ENCODE results near the gene GNE. TPM values are rescaled to one million over a fixed set of nuclear protein-coding genes. Genes with fewer than 3 reads are reported as not detected.
"Not testable (repeated sequence)": the region's sequence is repeated elsewhere in the genome, so short reads cannot be mapped to it uniquely, and the experiment has no call there.

GNE gene
- total RNA-seq, 1 experiment from 2014 or later, result 8.4 TPM

DNA sequence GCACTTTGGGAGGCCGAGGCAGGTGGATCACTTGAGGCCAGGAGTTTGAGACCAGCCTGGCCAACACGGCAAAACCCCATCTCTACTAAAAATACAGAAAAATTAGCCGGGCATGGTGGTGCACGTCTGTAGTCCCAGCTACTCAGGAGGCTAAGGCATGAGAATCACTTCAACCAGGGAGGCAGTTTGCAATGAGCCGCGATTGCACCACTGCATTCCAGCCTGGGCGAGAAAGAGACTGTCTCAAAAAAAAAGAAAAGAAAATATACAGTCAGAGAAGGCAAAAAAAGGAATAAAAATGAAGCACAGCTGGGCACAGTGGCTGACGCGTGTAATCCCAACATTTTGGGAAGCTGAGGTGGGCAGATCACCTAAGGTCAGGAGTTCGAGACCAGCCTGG is 81.8 kb downstream of the GNE start:
- CTCF ChIA-PET; H3K4me1 ChIP-seq (ENCODE audit: control insufficient read depth in 1 of 2, insufficient read depth in 2 of 2, low read length in 2 of 2): not testable (repeated sequence)

DNA sequence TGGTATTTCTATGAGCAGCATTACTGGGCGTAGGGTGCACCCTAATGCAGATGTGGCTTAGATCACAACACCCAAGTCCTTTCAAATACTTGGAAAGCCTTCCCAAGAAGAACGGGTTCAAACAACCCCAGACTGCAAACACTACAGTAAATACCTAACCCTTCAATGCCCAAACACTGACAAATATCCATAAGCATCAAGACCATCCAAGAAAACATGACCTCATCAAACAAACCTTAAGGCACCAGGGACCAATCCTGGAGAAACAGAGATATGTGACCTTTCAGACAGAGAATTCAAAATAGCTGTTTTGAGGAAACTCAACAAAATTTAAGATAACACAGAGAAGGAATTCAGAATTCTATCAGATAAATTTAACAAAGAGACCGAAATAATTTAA is 83.0 kb downstream of the GNE start:
- H3K79me2 ChIP-seq (ENCODE audit: insufficient read depth, low read length); H3K27me3 ChIP-seq (ENCODE audit: insufficient read depth, low read length); H3K36me3 ChIP-seq (ENCODE audit: control insufficient read depth in 1 of 2, insufficient read depth in 2 of 2, low read length in 2 of 2); H3K4me3 ChIP-seq (replicated peaks in 1 of 2; ENCODE audit: low read depth in 1 of 2, low read length in 2 of 2); H4K20me1 ChIP-seq (ENCODE audit: insufficient read depth); RAD21 ChIA-PET (ENCODE audit: low non-redundant PET in 1 of 2, low total read pairs in 2 of 2, uncharacterized antibody in 2 of 2, unreplicated experiment in 2 of 2); ATAC-seq; H3K27ac ChIP-seq (ENCODE audit: low read depth, low read length); intact Hi-C loops (cut with micrococcal nuclease); H3K4me2 ChIP-seq (ENCODE audit: low read length); H3K9ac ChIP-seq (ENCODE audit: low read length); H2AFZ ChIP-seq (ENCODE audit: low read depth, low read length, poor library complexity, severe bottlenecking); BruUV-seq (replicated peaks); H3K9me2 ChIP-seq (ENCODE audit: insufficient read depth); H3K4me1 ChIP-seq (ENCODE audit: control insufficient read depth in 1 of 2, insufficient read depth in 2 of 2, low read length in 2 of 2); H3K9me3 ChIP-seq (ENCODE audit: control insufficient read depth in 1 of 2, insufficient read depth in 1 of 2, low read depth in 1 of 2, low read length in 2 of 2); DNase-seq (ENCODE audit: low read depth, low spot score): not testable (repeated sequence)
- ChIA-PET POLR2A (interaction anchor here (0.7 kb wide), 1 partner anchor 8 kb away, joined by 4 read pairs; no protein-coding TSS in a partner anchor), CTCF (interaction anchor here (0.6 kb wide), 1 partner anchor 280 kb away, joined by 3 read pairs; no protein-coding TSS in a partner anchor)

More for the DNA sequence above, 81.8 kb downstream of the GNE start:
- H3K9me3 ChIP-seq (ENCODE audit: control insufficient read depth in 1 of 2, insufficient read depth in 1 of 2, low read depth in 1 of 2, low read length in 2 of 2); DNase-seq (ENCODE audit: low read depth, low spot score); H3K9ac ChIP-seq (ENCODE audit: low read length); H3K4me3 ChIP-seq (replicated peaks in 1 of 2; ENCODE audit: low read depth in 1 of 2, low read length in 2 of 2); RAD21 ChIA-PET (ENCODE audit: low non-redundant PET in 1 of 2, low total read pairs in 2 of 2, uncharacterized antibody in 2 of 2, unreplicated experiment in 2 of 2); H3K27me3 ChIP-seq (ENCODE audit: insufficient read depth, low read length); ATAC-seq; POLR2A ChIA-PET; H3K27ac ChIP-seq (ENCODE audit: low read depth, low read length); H3K9me2 ChIP-seq (ENCODE audit: insufficient read depth); H3K36me3 ChIP-seq (ENCODE audit: control insufficient read depth in 1 of 2, insufficient read depth in 2 of 2, low read length in 2 of 2); H3K4me2 ChIP-seq (ENCODE audit: low read length); H4K20me1 ChIP-seq (ENCODE audit: insufficient read depth); BruUV-seq (replicated peaks); H3K79me2 ChIP-seq (ENCODE audit: insufficient read depth, low read length); intact Hi-C loops (cut with micrococcal nuclease); H2AFZ ChIP-seq (ENCODE audit: low read depth, low read length, poor library complexity, severe bottlenecking): not testable (repeated sequence)

DNA sequence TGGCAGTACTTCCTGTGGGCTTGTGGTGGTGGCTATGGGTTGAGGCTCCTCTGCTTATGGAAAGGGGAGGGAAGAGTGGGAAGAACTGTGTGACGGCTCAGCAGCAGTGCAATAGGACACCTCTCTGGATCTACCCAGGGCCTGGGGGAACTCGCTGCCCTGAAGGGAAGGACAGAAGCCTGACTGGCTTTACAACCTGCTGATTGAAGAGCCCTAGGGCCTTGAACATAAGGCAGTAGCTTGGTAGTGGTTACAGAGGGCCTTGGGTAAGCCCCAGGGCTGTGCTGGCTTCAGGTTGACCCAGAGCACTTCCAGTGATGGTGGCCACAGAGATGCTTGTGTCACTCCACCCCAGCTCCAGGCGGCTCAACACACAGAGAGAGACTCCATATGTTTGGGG is 83.5 kb downstream of the GNE start:
- Histone ChIP-seq H3K36me3 (ENCODE audit: control insufficient read depth in 1 of 2, insufficient read depth in 2 of 2, low read length in 2 of 2) (no peaks in the 10 kb centered on the region), H3K9me2 (ENCODE audit: insufficient read depth) (no peaks in the 10 kb centered on the region), H3K79me2 (ENCODE audit: insufficient read depth, low read length) (no peaks in the 10 kb centered on the region), H3K9me3 (ENCODE audit: control insufficient read depth in 1 of 2, insufficient read depth in 1 of 2, low read depth in 1 of 2, low read length in 2 of 2) (no peaks in the 10 kb centered on the region), H2AFZ (ENCODE audit: low read depth, low read length, poor library complexity, severe bottlenecking) (no peak overlapping the region), H3K27me3 (ENCODE audit: insufficient read depth, low read length) (no peaks in the 10 kb centered on the region), H3K27ac (ENCODE audit: low read depth, low read length) (no peak overlapping the region), H3K4me1 (ENCODE audit: control insufficient read depth in 1 of 2, insufficient read depth in 2 of 2, low read length in 2 of 2) (no peaks in the 10 kb centered on the region), H3K9ac (ENCODE audit: low read length) (no peak overlapping the region), H4K20me1 (ENCODE audit: insufficient read depth) (no peaks in the 10 kb centered on the region), H3K4me2 (ENCODE audit: low read length) (no peak overlapping the region), H3K4me3 (replicated peaks in 1 of 2; ENCODE audit: low read depth in 1 of 2, low read length in 2 of 2) (no peak overlapping the region)
- ChIA-PET CTCF (no interaction called here), POLR2A (interaction anchor here (1.5 kb wide), 1 partner anchor 16 kb away, joined by 4 read pairs; the partner anchor contains the start of gene CLTA), RAD21 (ENCODE audit: low non-redundant PET in 1 of 2, low total read pairs in 2 of 2, uncharacterized antibody in 2 of 2, unreplicated experiment in 2 of 2) (no interaction called here)
- intact Hi-C loops (cut with micrococcal nuclease), result no loop called here
- ATAC-seq, result no peak
- no TSS peak for BruUV-seq (replicated peaks)
- no peak for DNase-seq (ENCODE audit: low read depth, low spot score)
- TF ChIP-seq RAD21 (IDR thresholded peaks at IDR 0.05; ENCODE audit: low read depth) (no peak), POLR2AphosphoS5 (IDR thresholded peaks at IDR 0.05; ENCODE audit: low read depth, low read length) (no peak), ZNF274 (IDR thresholded peaks at IDR 0.05; ENCODE audit: low read depth, low read length) (no peak), EZH2phosphoT487 (IDR thresholded peaks at IDR 0.05; ENCODE audit: borderline replicate concordance) (no peak), EGR1 (IDR thresholded peaks at IDR 0.05; ENCODE audit: low read depth) (no peak)
- TF ChIP-seq, protein P1, sequence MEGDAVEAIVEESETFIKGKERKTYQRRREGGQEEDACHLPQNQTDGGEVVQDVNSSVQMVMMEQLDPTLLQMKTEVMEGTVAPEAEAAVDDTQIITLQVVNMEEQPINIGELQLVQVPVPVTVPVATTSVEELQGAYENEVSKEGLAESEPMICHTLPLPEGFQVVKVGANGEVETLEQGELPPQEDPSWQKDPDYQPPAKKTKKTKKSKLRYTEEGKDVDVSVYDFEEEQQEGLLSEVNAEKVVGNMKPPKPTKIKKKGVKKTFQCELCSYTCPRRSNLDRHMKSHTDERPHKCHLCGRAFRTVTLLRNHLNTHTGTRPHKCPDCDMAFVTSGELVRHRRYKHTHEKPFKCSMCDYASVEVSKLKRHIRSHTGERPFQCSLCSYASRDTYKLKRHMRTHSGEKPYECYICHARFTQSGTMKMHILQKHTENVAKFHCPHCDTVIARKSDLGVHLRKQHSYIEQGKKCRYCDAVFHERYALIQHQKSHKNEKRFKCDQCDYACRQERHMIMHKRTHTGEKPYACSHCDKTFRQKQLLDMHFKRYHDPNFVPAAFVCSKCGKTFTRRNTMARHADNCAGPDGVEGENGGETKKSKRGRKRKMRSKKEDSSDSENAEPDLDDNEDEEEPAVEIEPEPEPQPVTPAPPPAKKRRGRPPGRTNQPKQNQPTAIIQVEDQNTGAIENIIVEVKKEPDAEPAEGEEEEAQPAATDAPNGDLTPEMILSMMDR (IDR thresholded peaks at IDR 0.05 in 2 of 3, conservative IDR thresholded peaks at IDR 0.05 in 1 of 3; ENCODE audit: borderline replicate concordance in 1 of 3, insufficient read depth in 1 of 3, low read depth in 2 of 3, low read length in 2 of 3), result no peak
- TF ChIP-seq, protein P2, sequence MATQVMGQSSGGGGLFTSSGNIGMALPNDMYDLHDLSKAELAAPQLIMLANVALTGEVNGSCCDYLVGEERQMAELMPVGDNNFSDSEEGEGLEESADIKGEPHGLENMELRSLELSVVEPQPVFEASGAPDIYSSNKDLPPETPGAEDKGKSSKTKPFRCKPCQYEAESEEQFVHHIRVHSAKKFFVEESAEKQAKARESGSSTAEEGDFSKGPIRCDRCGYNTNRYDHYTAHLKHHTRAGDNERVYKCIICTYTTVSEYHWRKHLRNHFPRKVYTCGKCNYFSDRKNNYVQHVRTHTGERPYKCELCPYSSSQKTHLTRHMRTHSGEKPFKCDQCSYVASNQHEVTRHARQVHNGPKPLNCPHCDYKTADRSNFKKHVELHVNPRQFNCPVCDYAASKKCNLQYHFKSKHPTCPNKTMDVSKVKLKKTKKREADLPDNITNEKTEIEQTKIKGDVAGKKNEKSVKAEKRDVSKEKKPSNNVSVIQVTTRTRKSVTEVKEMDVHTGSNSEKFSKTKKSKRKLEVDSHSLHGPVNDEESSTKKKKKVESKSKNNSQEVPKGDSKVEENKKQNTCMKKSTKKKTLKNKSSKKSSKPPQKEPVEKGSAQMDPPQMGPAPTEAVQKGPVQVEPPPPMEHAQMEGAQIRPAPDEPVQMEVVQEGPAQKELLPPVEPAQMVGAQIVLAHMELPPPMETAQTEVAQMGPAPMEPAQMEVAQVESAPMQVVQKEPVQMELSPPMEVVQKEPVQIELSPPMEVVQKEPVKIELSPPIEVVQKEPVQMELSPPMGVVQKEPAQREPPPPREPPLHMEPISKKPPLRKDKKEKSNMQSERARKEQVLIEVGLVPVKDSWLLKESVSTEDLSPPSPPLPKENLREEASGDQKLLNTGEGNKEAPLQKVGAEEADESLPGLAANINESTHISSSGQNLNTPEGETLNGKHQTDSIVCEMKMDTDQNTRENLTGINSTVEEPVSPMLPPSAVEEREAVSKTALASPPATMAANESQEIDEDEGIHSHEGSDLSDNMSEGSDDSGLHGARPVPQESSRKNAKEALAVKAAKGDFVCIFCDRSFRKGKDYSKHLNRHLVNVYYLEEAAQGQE (IDR thresholded peaks at IDR 0.05; ENCODE audit: low read depth), result no peak
